GM04503 (cell line): ENCODE measurements around the gene CWH43.
"Not testable (repeated sequence)": the region's sequence is repeated elsewhere in the genome, so short reads cannot be mapped to it uniquely, and the experiment has no call there.

ENCODE experiments used
- DNase-seq: peaks from one replicate; pipeline ENCODE4 v3.0.0-alpha.2; 2012; ENCODE audit warnings: low read depth

CWH43 gene

GRCh38 chr4:48985976-48986653 is at the start of gene CWH43:
TSS of gene CWH43 (plus strand) at chr4:48986275. CDS start at chr4:48986430, 155 bp downstream.
- DNase-seq: no peak

- DNase-seq: no peak
Measured at GRCh38 chr4:48937033-48937432, 49.0 kb upstream of the CWH43 start.

DNA sequence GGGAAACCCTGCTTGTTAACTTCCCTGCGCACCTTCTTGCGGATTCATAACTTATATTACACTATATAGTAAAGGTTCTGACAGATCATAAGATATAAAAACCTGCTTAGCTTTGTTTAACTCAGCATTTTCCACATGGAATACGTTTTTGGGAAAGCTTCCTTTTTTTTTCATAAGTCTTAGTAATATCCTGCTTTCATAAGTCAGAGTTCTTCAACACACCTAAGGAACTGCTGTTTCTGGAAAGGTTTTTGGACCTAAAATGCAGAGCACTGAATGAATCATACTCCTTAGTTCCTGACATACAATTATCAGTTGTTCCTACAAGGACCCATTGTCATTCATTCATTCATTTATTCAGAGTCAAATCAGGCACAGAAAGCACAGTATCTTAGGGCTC is 47.2 kb upstream of the CWH43 start:
- no peak for DNase-seq

GRCh38 chr4:48939785-48940184 is 46.3 kb upstream of the CWH43 start:
- DNase-seq: peak; percentile 20

DNA sequence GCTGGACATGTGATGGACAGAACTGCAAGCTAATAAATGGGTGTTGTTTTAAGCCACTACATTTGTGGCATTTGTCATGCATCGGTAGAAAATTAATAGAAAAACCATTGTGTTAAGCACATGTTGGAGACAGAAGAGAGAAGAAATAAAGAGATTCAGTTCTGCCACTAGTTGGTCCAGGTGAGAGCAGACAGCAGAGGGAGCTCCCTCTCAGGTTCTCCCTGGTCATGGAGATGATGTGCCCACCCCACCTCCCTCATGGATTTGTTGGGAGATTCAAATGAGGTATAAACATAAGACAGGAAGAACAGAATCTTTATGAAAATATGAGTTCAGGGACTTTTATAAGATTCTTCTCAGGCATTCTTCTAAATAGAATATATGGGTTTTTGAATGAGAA is 42.7 kb upstream of the CWH43 start:
- DNase-seq: no peak

DNA sequence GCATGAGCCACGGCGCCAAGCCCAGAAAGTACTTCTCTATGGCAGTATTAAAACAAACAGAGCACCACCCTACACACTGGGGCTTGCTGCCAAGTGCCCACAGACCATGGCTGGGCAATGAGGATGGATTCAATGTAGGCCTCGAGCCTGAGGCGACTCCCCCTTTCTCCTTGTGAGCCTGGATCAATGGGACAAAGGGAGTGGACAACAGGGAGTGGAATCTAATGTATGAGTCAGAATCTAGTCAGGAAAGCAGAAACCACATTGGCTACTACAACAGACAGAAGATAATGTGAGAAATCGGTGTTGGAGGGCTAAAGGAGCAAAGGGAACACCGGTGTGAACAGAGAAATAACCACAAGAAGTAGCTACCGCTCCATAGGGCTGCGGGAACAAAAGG is 41.8 kb upstream of the CWH43 start:
- no peak for DNase-seq

- no peak for DNase-seq
Measured at GRCh38 chr4:48944756-48945241, 41.3 kb upstream of the CWH43 start.

- DNase-seq: no peak
Measured at GRCh38 chr4:48945981-48946380, 40.1 kb upstream of the CWH43 start.

- no peak for DNase-seq
Measured at GRCh38 chr4:48947731-48948130, 38.3 kb upstream of the CWH43 start.

DNA sequence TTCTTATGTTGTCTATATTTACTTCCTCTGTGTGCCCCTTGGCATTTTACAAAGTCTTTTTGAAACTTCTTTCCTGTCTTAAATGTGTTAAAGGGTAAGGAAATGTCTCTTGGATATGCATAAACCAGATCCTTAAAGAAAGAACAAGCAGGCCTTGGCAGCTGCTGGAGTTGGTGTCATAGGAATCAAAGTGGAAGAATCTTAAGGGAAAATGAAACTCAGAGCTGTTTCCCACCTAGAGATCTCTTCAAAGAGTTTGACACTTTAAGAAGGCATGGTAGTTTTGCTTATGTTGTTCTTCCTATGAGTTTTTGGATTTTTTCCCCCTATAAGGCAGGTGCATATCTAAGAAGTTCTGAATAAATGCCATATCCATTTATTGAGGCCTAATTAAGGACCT is 37.0 kb upstream of the CWH43 start:
- no peak for DNase-seq

DNA sequence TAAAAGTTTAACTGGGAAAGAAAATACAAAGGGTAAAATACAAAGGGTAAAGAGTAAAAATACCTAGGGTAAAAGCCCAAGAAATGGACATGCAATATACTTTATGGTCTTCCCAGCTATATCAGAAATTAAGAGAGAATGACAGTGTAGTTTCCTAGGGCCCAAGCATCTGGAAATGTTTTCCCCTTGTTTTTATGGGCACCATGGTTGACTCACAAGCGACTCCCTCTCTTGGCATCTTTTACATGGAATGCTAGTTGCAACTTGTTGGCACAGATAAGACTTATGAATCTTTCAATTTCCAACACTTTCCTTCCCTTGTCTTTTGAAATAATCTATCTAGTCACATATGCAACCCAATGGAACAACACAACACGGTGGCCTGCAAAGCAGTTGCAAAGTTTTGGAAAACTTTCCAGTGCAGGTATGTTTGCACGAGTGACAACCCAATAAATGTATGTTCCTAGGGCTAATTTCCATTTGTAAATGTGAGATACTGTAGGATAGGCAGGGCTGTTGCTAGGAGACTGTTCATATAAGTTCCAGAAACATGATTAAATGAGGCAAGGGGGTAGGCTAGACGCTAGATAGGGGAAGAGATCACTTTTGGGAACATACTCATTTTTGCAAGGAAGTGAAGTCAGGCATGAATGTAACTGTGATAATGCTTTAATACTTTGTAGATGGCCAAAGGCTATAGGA is 36.4 kb upstream of the CWH43 start:
- DNase-seq: peak; percentile 80

DNA sequence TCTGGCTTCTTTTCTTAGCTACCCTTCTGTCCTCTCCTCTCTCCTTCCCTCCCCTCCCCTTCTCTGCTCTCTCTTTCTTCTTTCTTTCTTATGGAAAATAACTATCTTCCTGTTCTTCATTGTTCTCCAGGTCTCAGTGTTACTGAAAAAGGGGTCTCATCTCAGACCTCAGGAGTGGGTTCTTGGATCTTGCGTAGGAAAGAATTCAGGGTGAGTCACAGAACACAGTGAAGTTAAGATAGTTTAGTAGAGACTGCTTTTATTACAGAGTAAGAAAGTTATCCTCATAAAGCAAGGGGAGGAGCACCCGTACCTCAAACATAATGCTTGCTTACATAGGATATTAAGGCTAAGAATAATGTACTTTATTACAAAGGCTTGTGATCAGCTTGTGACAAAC is 31.8 kb upstream of the CWH43 start:
- no peak for DNase-seq

DNA sequence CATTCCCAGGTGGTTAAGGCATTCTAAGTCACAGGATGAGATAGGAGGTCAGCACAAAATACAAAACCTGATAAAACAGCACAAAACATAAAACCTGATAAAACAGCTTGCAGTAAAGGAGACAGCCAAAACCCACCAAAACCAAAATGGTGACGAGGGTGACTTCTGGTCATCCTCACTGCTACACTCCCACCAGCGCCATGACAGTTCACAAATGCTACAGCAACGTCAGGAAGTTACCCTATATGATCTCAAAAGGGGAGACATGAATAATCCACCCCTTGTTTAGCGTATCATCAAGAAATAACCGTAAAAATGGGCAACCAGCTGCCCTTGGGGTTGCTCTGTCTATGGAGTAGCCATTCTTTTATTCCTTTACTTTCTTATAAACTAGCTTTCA is 28.7 kb upstream of the CWH43 start:
- DNase-seq: not testable (repeated sequence)

DNA sequence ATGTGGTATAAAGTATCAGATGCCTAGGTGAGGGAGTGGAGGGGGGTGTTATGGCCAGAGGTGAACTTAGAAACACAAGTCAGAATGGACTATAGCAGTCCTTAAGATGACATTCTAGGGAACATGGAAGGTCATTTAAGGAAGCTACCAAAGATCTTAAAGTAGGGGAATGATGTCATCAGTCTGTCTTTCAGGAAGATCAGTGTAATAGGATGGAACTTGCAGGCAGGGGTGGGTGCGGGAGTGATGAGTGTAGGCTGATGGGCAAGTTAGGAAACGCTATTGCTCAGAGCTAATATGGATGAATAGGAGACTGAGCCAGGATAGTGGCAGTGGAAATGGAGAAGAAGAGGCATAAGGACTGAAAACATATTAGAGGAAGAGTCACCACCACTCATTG is 27.5 kb upstream of the CWH43 start:
- DNase-seq: no peak

DNA sequence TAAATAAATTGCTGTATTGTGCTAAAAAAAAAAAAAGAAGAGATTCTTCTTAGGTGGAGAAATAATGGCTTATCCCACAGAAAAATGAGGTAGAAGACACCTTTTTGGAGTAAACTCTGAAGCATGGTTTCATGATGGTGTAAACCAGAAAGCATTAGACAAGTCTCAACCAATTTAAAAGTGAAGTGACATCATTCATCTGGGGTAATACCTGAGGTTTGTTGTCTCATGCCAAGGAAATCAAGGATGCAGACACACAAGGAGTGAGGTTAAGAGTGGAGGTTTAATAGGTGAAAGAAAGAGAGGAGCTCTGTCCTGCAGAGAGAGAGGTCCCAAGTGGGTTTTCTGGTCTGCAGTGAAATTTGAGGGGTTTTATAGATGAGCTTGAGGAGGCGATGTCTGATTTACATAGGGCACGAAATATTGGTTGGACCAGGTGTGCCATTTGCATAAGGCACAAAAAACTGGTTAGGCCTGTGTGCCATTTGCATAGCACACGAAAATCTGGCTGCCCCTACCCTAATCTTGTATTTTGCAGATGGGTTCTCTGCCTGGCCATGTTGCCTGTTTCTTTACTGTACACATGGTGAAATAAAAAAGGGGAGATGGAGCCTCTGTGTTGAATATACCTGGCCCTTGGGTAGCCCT is 25.0 kb upstream of the CWH43 start:
- no peak for DNase-seq

DNA sequence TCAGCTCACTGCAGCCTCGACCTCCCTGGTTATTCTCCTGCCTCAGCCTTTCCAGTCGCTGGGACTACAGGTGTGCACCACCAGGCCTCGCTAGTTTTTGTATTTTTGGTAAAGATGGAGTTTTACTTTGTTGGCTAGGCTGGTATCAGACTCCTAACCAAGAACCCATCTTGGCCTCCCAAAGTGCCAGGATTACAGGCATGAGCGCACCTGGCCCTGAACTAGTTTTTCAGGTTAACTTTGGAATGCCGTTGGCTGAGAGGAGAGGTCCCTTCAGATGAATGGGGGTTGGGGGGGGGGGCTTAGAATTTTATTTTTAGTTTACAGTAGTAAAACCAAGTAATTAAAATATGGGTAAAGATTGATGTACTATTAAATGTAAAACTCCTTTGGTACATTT is 23.4 kb upstream of the CWH43 start:
- DNase-seq: no peak

DNA sequence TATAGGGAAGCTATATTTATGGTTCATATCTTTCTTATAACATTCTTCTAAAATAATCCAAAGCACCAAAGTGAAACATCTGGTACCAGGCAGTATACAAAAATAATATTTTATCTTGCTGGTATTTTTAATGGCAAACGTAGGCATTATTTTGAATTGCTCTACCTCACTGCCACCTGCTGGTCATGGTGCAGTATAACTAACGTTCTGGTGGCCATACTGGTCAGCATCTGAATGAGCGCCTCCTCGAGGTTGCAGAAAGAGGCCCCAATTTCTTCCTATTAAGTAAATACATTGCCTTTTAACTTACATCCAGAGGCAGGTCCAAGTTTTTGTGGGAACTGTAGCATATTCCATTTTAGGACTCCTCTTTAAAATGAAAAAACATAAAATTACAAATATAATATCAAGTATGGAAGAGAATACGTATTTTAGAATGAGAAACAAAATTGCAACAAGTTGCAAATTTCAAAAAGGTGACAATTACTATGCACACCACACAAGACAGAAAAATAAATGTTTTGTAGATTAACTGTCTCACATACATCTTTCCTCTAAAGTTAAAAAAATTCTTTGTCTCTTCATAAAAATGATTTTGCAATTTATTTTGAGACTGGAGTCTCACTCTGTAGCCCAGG is 22.9 kb upstream of the CWH43 start:
- peak; percentile 32 for DNase-seq

DNA sequence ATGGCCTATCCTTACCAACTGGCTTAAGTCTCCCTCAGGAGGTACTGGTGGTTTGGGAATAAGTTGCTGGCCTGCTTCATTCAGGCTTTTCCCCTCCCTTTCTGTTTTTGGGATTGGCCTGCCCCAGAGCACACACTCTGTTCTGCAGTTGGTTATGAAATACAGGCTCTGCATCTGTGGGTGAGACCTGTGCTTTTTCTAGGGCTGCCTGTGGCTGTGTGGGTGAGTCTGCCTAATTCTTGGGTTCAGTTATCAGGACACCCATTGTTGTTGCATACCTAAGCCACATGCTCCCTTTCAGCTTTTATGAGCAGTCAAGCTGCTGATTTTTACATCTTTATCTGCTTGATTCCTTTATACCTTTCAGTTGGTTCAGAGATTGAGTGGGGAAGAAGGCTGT is 19.0 kb upstream of the CWH43 start:
- no peak for DNase-seq

GRCh38 chr4:48967631-48968030 is 18.4 kb upstream of the CWH43 start:
- no peak for DNase-seq

GRCh38 chr4:48968814-48969213 is 17.3 kb upstream of the CWH43 start:
- no peak for DNase-seq

DNA sequence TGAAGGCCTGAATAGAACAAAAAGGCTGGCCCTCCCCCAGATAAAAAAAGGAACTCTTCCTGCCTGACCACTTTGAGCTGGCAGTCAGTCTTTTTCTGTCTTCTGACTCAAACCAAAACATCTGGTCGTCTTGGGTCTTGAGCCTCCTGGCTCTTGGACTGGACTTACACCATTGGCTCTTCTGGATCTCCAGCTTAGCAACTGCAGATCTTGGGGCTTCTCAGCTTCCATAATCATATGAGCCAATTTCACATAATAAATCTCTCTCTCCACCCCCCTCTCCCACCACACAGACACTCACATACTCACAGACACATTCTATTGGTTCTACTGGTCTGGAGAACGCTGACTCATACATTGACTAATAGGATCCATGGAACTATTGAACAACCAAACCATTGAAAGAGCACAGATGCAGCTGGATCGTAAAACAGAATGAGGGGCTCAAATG is 15.6 kb upstream of the CWH43 start:
- peak; percentile 56 for DNase-seq

DNA sequence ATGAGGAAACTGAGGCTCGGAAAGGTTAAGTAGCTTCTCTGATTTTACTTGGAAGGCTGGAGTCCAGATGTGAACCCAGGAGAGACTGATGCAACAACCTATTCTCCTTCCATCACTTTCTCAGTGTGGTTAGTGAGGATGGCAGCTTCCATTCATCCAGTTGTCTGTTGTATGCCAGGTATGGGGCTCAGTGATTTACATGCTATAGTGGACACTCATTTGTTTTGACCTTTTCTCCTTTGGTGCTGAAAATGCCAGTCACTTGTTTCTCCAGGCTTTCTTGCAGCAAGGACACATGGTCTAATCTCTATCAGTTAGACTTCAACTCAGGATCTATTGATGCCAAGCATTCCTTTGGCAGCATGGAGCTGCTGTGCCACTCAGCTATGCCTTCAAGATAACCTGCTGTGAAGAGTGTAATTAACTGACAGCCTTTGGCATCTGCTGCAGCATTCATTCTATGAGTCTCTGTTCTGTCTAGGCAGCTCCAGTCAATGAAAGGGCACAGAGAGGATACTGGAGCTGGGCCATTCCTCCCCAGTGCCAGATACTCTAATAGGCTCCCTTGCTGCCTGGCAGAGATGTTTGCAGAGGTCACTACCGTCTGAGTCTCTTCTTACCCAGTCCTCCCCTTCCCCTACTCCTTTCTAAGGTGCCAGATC is 11.0 kb upstream of the CWH43 start:
- no peak for DNase-seq
